Transverse colon (tissue), 4 donors: ENCODE data around the gene HSPG2.

Experiments
- CTCF ChIP-seq, 5 experiments: fragments of 200-600 bp in 3 of 5; fragments of 450-650 bp in 2 of 5; sonication (generic) in 3 of 5; IDR thresholded peaks; 1 replicate in 2 of 5; 2 replicates in 3 of 5; pipeline ENCODE4 v1.5.1; 2016 to 2017; ENCODE audit warnings: antibody characterized with exemption in 5 of 5, inconsistent platforms in 3 of 5, mild to moderate bottlenecking in 2 of 5, moderate library complexity in 1 of 5
- EP300 ChIP-seq: sonication (generic); formaldehyde crosslinking; IDR thresholded peaks from one replicate; pipeline ENCODE4 v1.6.1; 2017; ENCODE audit warnings: antibody characterized with exemption, low read depth
- POLR2A ChIP-seq: fragments of 450-650 bp; IDR thresholded peaks from one replicate; pipeline ENCODE4 v1.6.1; 2016; ENCODE audit warnings: antibody characterized with exemption, mild to moderate bottlenecking, moderate library complexity
- POLR2AphosphoS5 ChIP-seq, 3 donors: sonication (generic); formaldehyde crosslinking; IDR thresholded peaks; one replicate each; pipeline ENCODE4 v1.6.1; 2016; ENCODE audit warnings: antibody characterized with exemption in 3 of 3

- no peak for TF ChIP-seq CTCF (IDR thresholded peaks at IDR 0.05)
- TF ChIP-seq POLR2A: no peak
- TF ChIP-seq POLR2AphosphoS5 (IDR thresholded peaks at IDR 0.05): no peak
- no peak for TF ChIP-seq EP300
These were observed 118.5 kb downstream of the HSPG2 start for GRCh38 chr1:21818656-21819055.
